Cardiac fibroblast (primary cell): Measurements from ENCODE around the gene RDX.
"Not testable (repeated sequence)": the region's sequence is repeated elsewhere in the genome, so short reads cannot be mapped to it uniquely, and the experiment has no call there.

Source experiments
- DNase-seq, 2 donors: peaks; one replicate each; pipeline versions ENCODE4 v3.0.0 to v3.0.0-alpha.2; 2010; ENCODE audit warnings: low read depth in 2 of 2
- H3K4me3 ChIP-seq, 2 donors: replicated peaks in 1 of 2; 1 replicate in 1 of 2; 2 replicates in 1 of 2; pipeline ENCODE4 v1.5.1; 2011; ENCODE audit warnings: low read depth in 2 of 2, low read length in 2 of 2, mild to moderate bottlenecking in 2 of 2, moderate library complexity in 1 of 2
- CTCF ChIP-seq: IDR thresholded peaks from one replicate; pipeline ENCODE4 v1.5.1; 2011; ENCODE audit warnings: low read depth, mild to moderate bottlenecking, low read length, inconsistent platforms

The RDX gene

DNA sequence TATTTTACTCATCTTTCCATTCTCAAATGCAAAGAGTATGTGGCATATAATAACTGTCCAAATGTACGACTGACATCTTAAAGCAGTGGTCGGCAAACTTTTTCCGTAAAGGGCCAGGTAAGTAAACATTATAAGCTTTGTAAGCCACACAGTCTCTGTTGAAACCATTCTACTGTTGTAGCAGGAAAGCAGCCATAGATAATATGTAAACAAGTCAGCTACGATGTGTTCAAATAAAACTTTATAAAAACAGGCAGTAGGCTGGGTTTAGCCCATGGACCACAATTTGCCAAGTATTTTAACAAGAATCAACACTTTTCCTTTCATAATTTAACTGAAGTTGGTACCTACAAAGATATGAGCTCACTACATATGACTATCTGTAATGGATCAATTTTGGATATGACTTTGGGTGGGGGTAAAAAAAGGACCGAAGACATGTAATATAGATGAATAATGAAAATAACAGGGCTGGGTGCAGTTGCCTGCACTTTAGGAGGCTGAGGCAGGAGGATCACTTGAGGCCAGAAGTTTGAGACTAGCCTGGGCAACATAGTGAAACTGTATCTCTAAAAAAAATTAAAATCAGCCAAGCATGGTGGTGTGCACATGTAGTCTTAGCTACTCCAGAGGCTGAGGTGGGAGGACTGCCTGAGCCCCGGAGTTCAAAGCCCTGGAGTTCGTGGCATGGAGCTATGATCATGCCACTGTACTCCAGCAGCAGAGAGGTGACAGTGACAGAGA is 5.7 kb downstream of the RDX start:
- no peak for DNase-seq
- H3K4me3 ChIP-seq = no peak overlapping the region
- no peak for TF ChIP-seq CTCF

DNA sequence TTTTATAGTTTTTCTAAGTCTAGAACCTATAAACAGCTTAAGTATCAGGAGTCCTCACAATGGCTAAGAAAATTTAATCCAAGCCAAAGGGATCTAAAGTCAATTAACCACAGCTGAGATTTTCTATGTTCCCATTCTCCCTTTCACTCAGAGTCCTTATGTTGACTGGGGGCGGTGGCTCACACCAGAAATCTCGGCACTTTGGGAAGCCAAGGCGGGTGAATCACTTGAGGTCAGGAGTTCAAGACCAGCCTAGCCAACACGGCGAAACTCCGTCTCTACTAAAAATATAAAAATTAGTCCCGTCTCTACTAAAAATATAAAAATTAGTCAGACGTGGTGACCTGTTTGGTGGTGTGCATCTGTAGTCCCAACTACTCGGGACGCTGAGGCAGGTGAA is 6.9 kb downstream of the RDX start:
- peak in 1 of 2 donors; percentile 46 for DNase-seq
- H3K4me3 ChIP-seq = no peak overlapping the region
- no peak for TF ChIP-seq CTCF

DNA sequence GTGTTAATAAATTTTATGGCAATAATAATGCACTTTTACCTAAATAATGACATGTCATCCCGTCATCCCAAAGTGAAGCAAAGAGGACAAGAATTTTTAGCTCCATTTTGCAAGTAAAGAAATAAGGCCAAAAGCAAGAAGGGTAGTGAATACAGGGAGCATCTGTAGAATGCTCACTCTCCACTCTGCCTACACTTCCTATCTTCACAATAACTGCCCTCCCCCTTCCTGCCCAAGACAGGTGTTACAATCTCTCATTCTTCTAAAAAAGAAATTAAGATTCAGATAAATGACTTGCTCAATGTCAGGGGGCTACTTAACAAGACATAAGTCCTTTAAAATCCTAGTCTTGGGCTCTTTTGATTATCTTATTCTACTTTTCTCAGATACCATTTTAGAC is 8.9 kb downstream of the RDX start:
- H3K4me3 ChIP-seq = no peak overlapping the region
- TF ChIP-seq CTCF = no peak
- DNase-seq = no peak

DNA sequence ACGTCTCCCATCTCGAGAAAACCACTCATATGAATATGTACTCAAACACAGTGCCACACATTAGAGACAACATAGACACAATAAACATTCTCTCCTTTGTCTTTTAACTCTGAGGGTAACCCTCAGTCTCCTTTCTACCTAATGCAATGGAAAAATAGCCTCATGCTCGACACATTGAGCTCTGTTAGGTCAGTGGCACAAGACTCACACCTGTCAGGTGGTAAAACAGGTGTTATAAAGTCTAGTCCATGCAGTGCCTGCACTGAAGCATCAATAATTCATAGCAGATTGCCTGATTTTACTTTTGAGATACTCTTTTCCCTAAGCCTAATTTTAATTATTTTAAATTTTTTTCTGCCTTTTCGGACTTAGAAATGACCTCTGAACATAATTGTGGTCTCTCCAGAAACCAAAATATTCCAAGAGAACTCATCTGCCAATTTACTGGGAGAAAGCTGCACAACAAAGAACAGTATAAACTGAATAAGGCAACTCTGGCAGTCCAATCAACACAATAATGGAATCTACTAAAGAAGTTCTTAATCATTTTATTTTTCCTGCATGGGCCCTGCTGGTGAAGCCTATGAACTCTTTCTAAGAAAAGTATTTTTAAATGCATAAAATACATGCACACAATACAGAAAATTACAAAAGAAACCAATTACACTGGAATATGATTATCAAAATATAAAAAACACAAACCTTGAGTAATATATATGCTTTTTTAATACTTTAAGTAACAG is 9.9 kb downstream of the RDX start:
- no peak overlapping the region for H3K4me3 ChIP-seq
- DNase-seq = no peak
- peak; percentile 10 for TF ChIP-seq CTCF

DNA sequence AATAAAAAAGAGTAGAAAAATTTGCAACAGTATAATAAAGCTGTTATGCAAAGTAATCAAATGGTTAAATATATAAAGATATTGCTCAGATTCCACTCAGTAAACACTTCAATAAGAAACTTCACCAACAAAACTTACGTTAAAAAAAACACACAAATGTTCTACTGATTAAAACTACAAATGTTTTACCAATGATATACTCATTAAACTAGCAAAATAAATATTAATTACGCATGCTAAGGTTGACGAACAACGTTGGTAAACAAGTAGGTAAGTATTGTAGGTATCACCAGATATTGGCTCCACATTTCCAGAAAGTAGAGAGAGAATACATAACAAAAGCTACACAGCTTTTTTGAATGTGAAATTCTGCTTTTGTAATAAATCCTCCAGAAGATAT is 12.6 kb downstream of the RDX start:
- TF ChIP-seq CTCF = no peak
- H3K4me3 ChIP-seq = no peak overlapping the region
- no peak for DNase-seq

- H3K4me3 ChIP-seq, DNase-seq: not testable (repeated sequence)
Observed at GRCh38 chr11:110280595-110280994, 15.8 kb downstream of the RDX start.

DNA sequence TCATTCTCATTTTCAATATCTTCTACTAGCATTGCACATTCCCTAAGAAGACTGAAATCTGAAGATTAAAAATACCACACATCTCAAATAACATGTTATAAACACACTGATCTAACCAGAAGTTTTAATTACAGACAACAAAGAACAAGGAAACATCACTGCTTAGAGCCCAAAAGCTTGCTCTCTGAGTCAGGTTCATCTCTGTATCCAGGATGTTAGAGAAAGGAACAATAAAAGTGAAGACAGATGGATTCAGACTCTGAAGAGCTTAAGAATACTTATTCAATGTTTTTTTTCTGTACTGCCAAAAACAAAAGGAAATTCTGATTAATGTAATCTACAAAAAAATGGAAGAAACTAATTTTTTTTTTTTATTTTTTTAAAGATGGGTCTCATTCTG is 16.5 kb downstream of the RDX start:
- no peak overlapping the region for H3K4me3 ChIP-seq
- TF ChIP-seq CTCF = no peak
- no peak for DNase-seq
